Ecto neural progenitor cell (in vitro differentiated cells): ENCODE data around the gene ZNF280D.

Experiments
- DNase-seq: peaks from one replicate; pipeline ENCODE4 v3.0.0-alpha.2; 2018; ENCODE audit warnings: low spot score

Gene ZNF280D

DNA sequence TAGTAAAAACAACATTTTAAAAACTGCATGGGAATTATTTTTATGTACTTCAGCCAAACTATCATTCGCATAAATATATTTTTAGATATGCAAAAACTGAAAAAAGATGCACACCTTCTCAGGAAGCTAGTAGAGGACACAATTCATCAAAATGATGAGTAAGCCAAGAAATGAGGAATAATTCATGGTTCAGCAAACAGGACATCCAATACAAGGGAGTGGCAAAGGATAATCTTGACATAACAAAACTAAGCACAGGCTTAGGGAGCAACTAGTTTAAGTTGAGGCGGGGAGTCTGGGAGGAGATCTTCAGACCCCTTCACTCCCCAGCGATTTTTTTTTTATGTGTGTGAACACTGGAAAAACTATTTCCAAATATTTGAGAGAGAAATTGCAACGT is 93.7 kb downstream of the ZNF280D start:
- no peak for DNase-seq

DNA sequence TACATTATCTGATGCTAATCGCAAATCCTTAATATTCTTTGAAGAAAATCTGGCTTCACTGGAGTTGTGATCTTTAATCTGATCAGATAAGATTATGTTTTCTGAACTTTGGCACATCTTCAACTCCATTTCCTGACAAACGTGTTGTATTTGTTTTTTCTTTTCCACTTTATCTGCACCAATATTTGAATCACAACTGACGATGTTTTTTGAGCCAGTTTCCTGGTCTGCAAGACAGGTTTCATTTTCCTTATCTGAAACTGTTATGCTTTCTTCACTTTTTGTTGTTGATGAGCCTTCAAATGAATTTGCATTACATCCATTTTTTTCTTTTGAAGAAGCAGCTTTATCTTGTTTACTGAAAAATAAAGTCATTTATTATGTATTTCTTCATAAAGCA is 101.5 kb downstream of the ZNF280D start:
- DNase-seq, result no peak

- DNase-seq, result no peak
These were observed 104.3 kb downstream of the ZNF280D start for GRCh38 chr15:56628893-56629532.

DNA sequence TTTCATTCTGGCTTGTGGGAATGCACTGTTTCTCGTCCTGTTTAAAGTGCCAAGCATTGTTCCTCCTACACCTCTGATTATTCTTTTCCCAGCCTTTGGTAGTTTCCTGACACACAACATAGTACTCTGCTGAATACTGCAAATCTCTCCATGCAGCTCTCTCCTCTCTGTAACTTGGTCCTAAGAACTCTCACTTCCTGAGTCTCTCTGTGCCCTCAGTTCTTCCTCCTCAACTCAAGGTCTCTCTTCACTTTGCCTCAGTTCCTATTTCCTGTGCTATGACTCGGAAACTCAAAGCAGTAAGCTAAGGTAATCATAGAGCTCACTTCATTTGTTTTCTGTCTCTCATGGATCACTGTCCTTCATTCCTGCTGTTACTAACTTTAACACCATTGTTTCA is 113.4 kb downstream of the ZNF280D start:
- DNase-seq, result no peak

DNA sequence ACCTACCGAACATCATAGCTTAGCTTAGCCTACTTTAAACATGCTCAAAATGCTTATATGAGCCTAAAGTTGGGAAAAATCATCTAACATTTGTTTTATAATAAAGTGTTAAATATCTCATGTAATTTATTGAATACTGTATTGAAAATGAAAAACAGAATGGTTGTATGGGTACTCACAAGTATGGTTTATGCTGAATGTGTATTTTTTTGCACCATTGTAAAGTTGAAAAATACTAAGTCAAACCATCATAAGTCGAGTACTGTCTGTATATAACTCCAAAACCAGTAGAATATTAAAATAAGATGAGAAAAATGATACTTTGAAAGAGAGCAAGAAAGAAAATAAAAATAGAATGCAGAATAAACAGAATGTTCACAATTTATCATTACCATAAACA is 115.7 kb downstream of the ZNF280D start:
- no peak for DNase-seq

DNA sequence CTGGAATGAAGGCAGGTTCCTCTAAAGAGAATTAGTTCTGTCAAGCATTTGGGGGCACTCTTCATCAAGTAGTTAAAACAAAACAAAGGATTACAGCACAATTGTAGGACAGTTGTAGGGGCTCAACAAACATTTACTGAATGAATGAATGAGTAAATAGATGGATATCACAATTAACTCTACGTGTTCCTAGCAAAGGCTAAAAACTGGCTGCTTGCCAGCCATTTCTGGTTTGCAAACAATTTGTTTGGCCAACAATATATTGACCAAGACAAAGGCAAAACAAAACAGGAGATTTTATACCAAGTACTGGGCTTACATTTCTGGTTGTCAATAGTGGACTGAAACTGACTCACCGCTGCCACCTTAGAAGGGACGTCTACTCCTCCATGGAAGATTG is 116.8 kb downstream of the ZNF280D start:
- no peak for DNase-seq

DNA sequence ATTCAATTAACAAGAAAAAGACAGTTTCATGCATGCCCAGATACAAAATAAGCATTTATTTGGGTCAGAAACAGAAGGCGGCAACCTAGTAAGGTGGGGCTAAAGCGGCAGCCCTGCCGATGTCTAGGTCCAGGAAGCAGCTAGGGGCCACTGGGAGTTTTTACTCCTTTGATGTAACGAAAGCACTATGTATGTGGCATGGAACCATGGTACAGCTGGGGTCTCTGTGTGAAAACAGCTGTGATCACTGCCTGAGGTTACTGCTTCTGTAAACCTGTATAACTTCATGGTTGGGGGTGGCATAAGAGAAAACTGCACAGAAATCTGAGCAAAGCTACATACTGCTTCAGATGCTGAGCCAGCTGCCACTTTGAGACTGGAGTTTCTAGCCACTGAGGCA is 119.5 kb downstream of the ZNF280D start:
- no peak for DNase-seq

DNA sequence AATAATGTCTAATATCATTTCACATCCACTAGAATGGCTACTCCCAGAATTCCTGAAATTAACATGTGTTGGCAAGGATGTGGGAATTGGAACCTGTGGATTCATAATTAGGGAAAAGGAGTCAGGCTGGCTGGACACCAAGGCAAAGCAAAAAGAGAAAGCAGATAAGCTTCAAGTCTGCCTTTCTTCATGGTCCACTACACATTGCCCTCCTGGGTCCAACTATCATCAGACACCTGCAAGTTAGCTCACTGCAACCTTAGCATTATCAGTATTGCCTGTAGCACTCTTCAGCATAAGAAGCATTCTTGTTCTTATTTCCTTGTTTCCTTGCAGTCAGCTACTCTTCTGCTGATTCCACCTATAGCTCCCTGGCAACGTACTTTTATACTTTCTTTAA is 124.3 kb downstream of the ZNF280D start:
- DNase-seq, result no peak

DNA sequence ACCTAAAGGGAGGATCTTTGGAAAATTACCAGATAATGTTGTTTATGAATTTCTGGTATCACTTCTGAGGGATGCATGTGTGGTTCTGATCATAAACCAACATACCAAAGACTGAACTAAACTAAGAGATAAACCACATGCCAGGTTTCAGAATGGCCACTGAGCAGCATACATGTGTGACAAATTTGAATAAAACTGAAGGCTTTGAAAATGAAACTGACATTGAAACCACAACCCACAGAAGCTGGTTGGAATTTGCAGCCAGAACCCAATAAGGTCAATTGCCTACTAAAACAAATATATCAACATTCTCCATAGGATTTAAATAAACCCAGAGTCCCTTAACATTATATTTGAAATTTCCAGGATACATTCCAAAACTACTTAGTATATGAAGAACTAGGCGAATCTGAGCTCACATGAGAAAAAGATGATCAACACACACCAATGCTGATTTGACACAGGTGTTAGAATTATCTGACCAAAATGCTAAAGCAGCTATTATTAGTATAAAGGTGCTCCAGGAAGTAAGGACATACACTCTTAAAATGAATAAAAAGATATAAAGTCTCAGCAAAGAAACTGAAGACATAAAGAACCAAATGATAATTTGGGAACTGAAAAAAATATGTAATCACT is 125.0 kb downstream of the ZNF280D start:
- DNase-seq, result no peak

- DNase-seq, result no peak
These were observed 131.1 kb downstream of the ZNF280D start for GRCh38 chr15:56602253-56602652.

GRCh38 chr15:56600380-56600779 is 132.9 kb downstream of the ZNF280D start:
- no peak for DNase-seq

GRCh38 chr15:56598991-56599390 is 134.3 kb downstream of the ZNF280D start:
- DNase-seq, result no peak

DNA sequence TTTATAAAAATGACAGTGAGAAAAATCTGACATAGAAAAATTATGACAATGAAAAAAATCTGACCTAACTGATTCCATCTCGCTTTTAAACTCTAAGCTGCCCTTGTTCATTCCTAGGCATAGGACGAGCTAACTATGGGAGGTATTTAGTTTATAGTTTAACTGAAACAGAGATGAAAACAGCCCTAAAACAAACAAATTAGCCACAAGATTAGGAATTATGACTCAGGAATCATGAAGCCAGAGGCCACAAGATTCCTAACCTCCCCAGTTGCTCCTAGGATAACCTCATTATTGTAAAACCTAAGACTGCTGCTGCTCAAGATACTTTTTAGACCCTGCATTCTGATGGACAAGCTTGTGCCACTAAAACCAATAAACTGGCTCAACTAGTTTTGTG is 145.6 kb downstream of the ZNF280D start:
- no peak for DNase-seq

DNA sequence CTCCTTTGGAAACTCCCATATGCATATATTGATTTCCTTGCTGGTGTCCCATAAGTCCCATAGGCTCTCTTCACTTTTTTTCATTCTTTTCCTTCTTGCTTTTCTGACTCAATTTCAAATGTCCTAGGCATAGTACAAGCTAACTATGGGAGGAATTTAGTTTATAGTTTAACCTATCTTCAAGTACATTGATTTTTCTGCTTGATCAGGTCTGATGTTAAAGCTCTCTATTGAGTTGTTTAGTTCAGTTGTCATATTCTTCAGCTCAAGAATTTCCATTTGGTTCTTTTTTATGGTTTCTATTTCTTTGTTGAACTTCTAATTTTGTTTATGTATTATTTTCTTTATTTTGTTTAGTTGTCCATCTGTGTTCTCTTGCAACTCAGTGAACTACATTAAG is 147.1 kb downstream of the ZNF280D start:
- no peak for DNase-seq

DNA sequence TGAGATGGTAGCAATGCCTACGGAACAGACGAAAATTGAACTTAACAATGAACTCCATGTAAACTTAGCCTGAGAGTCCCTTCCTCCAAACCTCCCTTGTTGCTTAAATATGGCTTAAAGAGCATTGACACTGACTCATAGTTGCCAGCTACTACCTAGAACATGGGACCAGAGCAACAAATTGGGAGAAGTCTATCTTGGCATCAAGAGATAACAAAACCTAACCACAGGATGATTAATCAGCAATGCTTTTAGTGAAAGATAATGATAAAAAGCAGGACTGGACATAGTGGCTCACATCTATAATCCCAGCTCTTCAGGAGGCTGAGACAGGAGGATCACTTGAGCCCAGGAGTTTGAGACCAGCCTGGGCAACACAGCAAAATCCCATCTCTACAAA is 150.5 kb downstream of the ZNF280D start:
- no peak for DNase-seq
